ENCODE data around the gene TEX52.

- TF ChIP-seq CREB1 (IDR thresholded peaks at IDR 0.05; ENCODE audit: low read depth): no peak
- no peak for TF ChIP-seq EGR1 (IDR thresholded peaks at IDR 0.05)
- TF ChIP-seq TAF1 (IDR thresholded peaks at IDR 0.05; ENCODE audit: low read depth): no peak
- no peak for TF ChIP-seq YY1 (IDR thresholded peaks at IDR 0.05; ENCODE audit: low read depth)
- TF ChIP-seq TCF12 (IDR thresholded peaks at IDR 0.05; ENCODE audit: low read depth): no peak
Measured at GRCh38 chr12:2834581-2835491, 22.0 kb downstream of the TEX52 start, which contains the start of gene NRIP2.

Measured in Ishikawa (cell line).